Measurements from ENCODE around the gene CPXM2. TPM values are rescaled to one million over a fixed set of nuclear protein-coding genes. Genes with fewer than 3 reads are reported as not detected.

Gene CPXM2
- total RNA-seq, 1 experiment from 2014 or later, result not detected

- intact Hi-C loops (cut with micrococcal nuclease), result no loop called here
- Histone ChIP-seq H3K9ac (ENCODE audit: low read length) (no peak overlapping the region), H3K4me3 (ENCODE audit: low read length) (no peak overlapping the region), H3K9me3 (ENCODE audit: low read length) (no peaks in the 10 kb centered on the region), H4K20me1 (ENCODE audit: low read length) (no peaks in the 10 kb centered on the region), H3K79me2 (ENCODE audit: low read length) (no peaks in the 10 kb centered on the region), H3K9me2 (replicated peaks; ENCODE audit: low read length) (no peaks in the 10 kb centered on the region), H3K4me1 (ENCODE audit: insufficient read depth, low read length) (no peaks in the 10 kb centered on the region), H2AFZ (ENCODE audit: low read length) (no peak overlapping the region), H3F3A (ENCODE audit: low read length, unreplicated experiment) (no peaks in the 10 kb centered on the region), H3K27ac (ENCODE audit: low read length) (no peak overlapping the region), H3K27me3 (ENCODE audit: low read length) (peaks cover 51% of the 10 kb centered on the region), H3K4me2 (ENCODE audit: low read length) (no peak overlapping the region), H3K36me3 (ENCODE audit: low read depth, low read length) (no peaks in the 10 kb centered on the region)
- no peak for TF ChIP-seq CTCF (conservative IDR thresholded peaks at IDR 0.05; ENCODE audit: low read depth, low read length)
- no peak for TF ChIP-seq EZH2 (IDR thresholded peaks at IDR 0.05; ENCODE audit: low read length, unreplicated experiment)
- TF ChIP-seq EZH2phosphoT487 (IDR thresholded peaks at IDR 0.05; ENCODE audit: borderline replicate concordance, low read length), result no peak
- ChIA-PET CTCF (no interaction called here), POLR2A (ENCODE audit: unreplicated experiment) (no interaction called here)
- BruUV-seq (replicated peaks), result no TSS peak
- ATAC-seq (no peak), DNase-seq (no peak)
These were observed 26.3 kb downstream of the CPXM2 start for GRCh38 chr10:123865350-123865749.

- Histone ChIP-seq H2AFZ (ENCODE audit: low read length) (no peak overlapping the region), H3K27ac (ENCODE audit: low read length) (no peak overlapping the region), H3K9ac (ENCODE audit: low read length) (no peak overlapping the region), H3K4me2 (ENCODE audit: low read length) (no peak overlapping the region), H3K9me2 (replicated peaks; ENCODE audit: low read length) (no peaks in the 10 kb centered on the region), H3K9me3 (ENCODE audit: low read length) (no peaks in the 10 kb centered on the region), H3K27me3 (ENCODE audit: low read length) (peaks cover 51% of the 10 kb centered on the region), H3K4me3 (ENCODE audit: low read length) (no peak overlapping the region), H3K4me1 (ENCODE audit: insufficient read depth, low read length) (no peaks in the 10 kb centered on the region), H4K20me1 (ENCODE audit: low read length) (no peaks in the 10 kb centered on the region), H3F3A (ENCODE audit: low read length, unreplicated experiment) (no peaks in the 10 kb centered on the region), H3K79me2 (ENCODE audit: low read length) (no peaks in the 10 kb centered on the region), H3K36me3 (ENCODE audit: low read depth, low read length) (no peaks in the 10 kb centered on the region)
- ChIA-PET POLR2A (ENCODE audit: unreplicated experiment) (no interaction called here), CTCF (no interaction called here)
- BruUV-seq (replicated peaks), result no TSS peak
- ATAC-seq (no peak), DNase-seq (no peak)
- TF ChIP-seq EZH2 (IDR thresholded peaks at IDR 0.05; ENCODE audit: low read length, unreplicated experiment) (no peak), EZH2phosphoT487 (IDR thresholded peaks at IDR 0.05; ENCODE audit: borderline replicate concordance, low read length) (no peak), CTCF (conservative IDR thresholded peaks at IDR 0.05; ENCODE audit: low read depth, low read length) (no peak)
- intact Hi-C loops (cut with micrococcal nuclease), result no loop called here
These were observed 26.7 kb downstream of the CPXM2 start for GRCh38 chr10:123864923-123865322.

- CTCF ChIA-PET, result no interaction called here
- H2AFZ ChIP-seq (ENCODE audit: low read length), result no peak overlapping the region
- no peaks in the 10 kb centered on the region for H3K4me1 ChIP-seq (ENCODE audit: insufficient read depth, low read length)
- no peaks in the 10 kb centered on the region for H3F3A ChIP-seq (ENCODE audit: low read length, unreplicated experiment)
- H3K9me3 ChIP-seq (ENCODE audit: low read length), result no peaks in the 10 kb centered on the region
- DNase-seq (no peak), ATAC-seq (no peak)
- TF ChIP-seq EZH2 (IDR thresholded peaks at IDR 0.05; ENCODE audit: low read length, unreplicated experiment), result no peak
- no peak for TF ChIP-seq CTCF (conservative IDR thresholded peaks at IDR 0.05; ENCODE audit: low read depth, low read length)
- TF ChIP-seq EZH2phosphoT487 (IDR thresholded peaks at IDR 0.05; ENCODE audit: borderline replicate concordance, low read length), result no peak
- no peaks in the 10 kb centered on the region for H4K20me1 ChIP-seq (ENCODE audit: low read length)
- no peak overlapping the region for H3K9ac ChIP-seq (ENCODE audit: low read length)
- no peaks in the 10 kb centered on the region for H3K79me2 ChIP-seq (ENCODE audit: low read length)
- no peak overlapping the region for H3K4me2 ChIP-seq (ENCODE audit: low read length)
- intact Hi-C loops (cut with micrococcal nuclease), result no loop called here
- H3K27me3 ChIP-seq (ENCODE audit: low read length), result peaks cover 51% of the 10 kb centered on the region
- no peaks in the 10 kb centered on the region for H3K36me3 ChIP-seq (ENCODE audit: low read depth, low read length)
- POLR2A ChIA-PET (ENCODE audit: unreplicated experiment), result no interaction called here
- no peaks in the 10 kb centered on the region for H3K9me2 ChIP-seq (replicated peaks; ENCODE audit: low read length)
- H3K27ac ChIP-seq (ENCODE audit: low read length), result no peak overlapping the region
- H3K4me3 ChIP-seq (ENCODE audit: low read length), result no peak overlapping the region
- no TSS peak for BruUV-seq (replicated peaks)
These were observed 27.7 kb downstream of the CPXM2 start for GRCh38 chr10:123863721-123864482.
